ENCODE results near the gene CHST15.

Gene CHST15

GRCh38 chr10:123991611-123992570 is 101.5 kb downstream of the CHST15 start:
- Histone ChIP-seq H3K36me3 (no peaks in the 10 kb centered on the region), H3K27me3 (peaks cover 77% of the 10 kb centered on the region), H3K27ac (no peak overlapping the region), H3K4me1 (ENCODE audit: control insufficient read depth in 1 of 2, insufficient read depth in 1 of 2, low read depth in 1 of 2, low read length in 1 of 2) (peaks cover 28% of the 10 kb centered on the region in 2 experiments), H3K4me3 (ENCODE audit: low read depth in 1 of 2, low read length in 1 of 2) (no peak overlapping the region), H3K9me3 (no peaks in the 10 kb centered on the region)
- no peak for TF ChIP-seq CTCF (IDR thresholded peaks at IDR 0.05)

- peaks cover 17 to 18% of the 10 kb centered on the region in 2 experiments for H3K4me1 ChIP-seq (ENCODE audit: control insufficient read depth in 1 of 2, insufficient read depth in 1 of 2, low read depth in 1 of 2, low read length in 1 of 2)
- no peak overlapping the region for H3K4me3 ChIP-seq (ENCODE audit: low read depth in 1 of 2, low read length in 1 of 2)
- no peak overlapping the region for H3K27ac ChIP-seq
- H3K9me3 ChIP-seq: no peaks in the 10 kb centered on the region
- peaks cover 87% of the 10 kb centered on the region for H3K27me3 ChIP-seq
- no peaks in the 10 kb centered on the region for H3K36me3 ChIP-seq
- TF ChIP-seq CTCF (IDR thresholded peaks at IDR 0.05): no peak
Observed at GRCh38 chr10:123990889-123991288, 102.5 kb downstream of the CHST15 start.

- no peaks in the 10 kb centered on the region for H3K4me1 ChIP-seq (ENCODE audit: control insufficient read depth in 1 of 2, insufficient read depth in 1 of 2, low read depth in 1 of 2, low read length in 1 of 2)
- H3K9me3 ChIP-seq: no peaks in the 10 kb centered on the region
- H3K36me3 ChIP-seq: no peaks in the 10 kb centered on the region
- H3K4me3 ChIP-seq (ENCODE audit: low read depth in 1 of 2, low read length in 1 of 2): no peak overlapping the region
- peaks cover 93% of the 10 kb centered on the region for H3K27me3 ChIP-seq
- no peak for TF ChIP-seq CTCF (IDR thresholded peaks at IDR 0.05)
- no peak overlapping the region for H3K27ac ChIP-seq
Observed at GRCh38 chr10:123988694-123989093, 104.7 kb downstream of the CHST15 start.

- Histone ChIP-seq H3K27ac (no peak overlapping the region), H3K36me3 (no peaks in the 10 kb centered on the region), H3K4me1 (ENCODE audit: control insufficient read depth in 1 of 2, insufficient read depth in 1 of 2, low read depth in 1 of 2, low read length in 1 of 2) (no peaks in the 10 kb centered on the region), H3K27me3 (peaks cover 88% of the 10 kb centered on the region), H3K4me3 (ENCODE audit: low read depth in 1 of 2, low read length in 1 of 2) (no peak overlapping the region), H3K9me3 (no peaks in the 10 kb centered on the region)
- TF ChIP-seq CTCF (IDR thresholded peaks at IDR 0.05): no peak
Observed at GRCh38 chr10:123986736-123987135, 106.7 kb downstream of the CHST15 start.

GRCh38 chr10:123974406-123974805 is 119.0 kb downstream of the CHST15 start:
- Histone ChIP-seq H3K27me3 (peaks cover 99% of the 10 kb centered on the region), H3K4me1 (ENCODE audit: control insufficient read depth in 1 of 2, insufficient read depth in 1 of 2, low read depth in 1 of 2, low read length in 1 of 2) (no peaks in the 10 kb centered on the region), H3K27ac (no peak overlapping the region)

More at GRCh38 chr10:123974406-123974805, 119.0 kb downstream of the CHST15 start:
- Histone ChIP-seq H3K4me3 (ENCODE audit: low read depth in 1 of 2, low read length in 1 of 2) (no peak overlapping the region), H3K9me3 (no peaks in the 10 kb centered on the region), H3K36me3 (no peaks in the 10 kb centered on the region)
- no peak for TF ChIP-seq CTCF (IDR thresholded peaks at IDR 0.05)
